Measurements from ENCODE around the gene VPS41. TPM values are rescaled to one million over a fixed set of nuclear protein-coding genes. Genes with fewer than 3 reads are reported as not detected.

VPS41 gene
- total and polyA plus RNA-seq, 4 donors, result 9.2 to 24.1 (median 16.1) TPM

GRCh38 chr7:38833329-38833728 is 75.7 kb downstream of the VPS41 start:
- peaks cover 0 to 2% (median 0%) of the 10 kb centered on the region in 4 donors for H3K4me1 ChIP-seq (ENCODE audit: control insufficient read depth in 4 of 4, insufficient read depth in 4 of 4, low read length in 3 of 4)
- H3K27me3 ChIP-seq (ENCODE audit: control insufficient read depth in 4 of 4, insufficient read depth in 4 of 4, low read length in 3 of 4), result no peaks in the 10 kb centered on the region
- no peak for DNase-seq (ENCODE audit: low spot score)
- no peak overlapping the region for H3K4me3 ChIP-seq (ENCODE audit: low read depth in 1 of 3, low read length in 3 of 3)
- H3K9ac ChIP-seq (ENCODE audit: low read depth in 1 of 2, low read length in 2 of 2), result no peak overlapping the region
- WGBS, result 73% methylated on average over 1 of the region's 1 CpG
- H3K9me3 ChIP-seq (ENCODE audit: control insufficient read depth in 4 of 4, low read length in 3 of 4), result no peaks in the 10 kb centered on the region
- no peak overlapping the region for H3K27ac ChIP-seq (ENCODE audit: low read depth in 1 of 2, low read length in 2 of 2)
- TF ChIP-seq NR2F2 (IDR thresholded peaks at IDR 0.05), result no peak
- TF ChIP-seq CTCF (IDR thresholded peaks at IDR 0.05; ENCODE audit: low read depth, low read length, missing input control), result no peak
- TF ChIP-seq RXRA (IDR thresholded peaks at IDR 0.05), result no peak
- no peak for TF ChIP-seq ATF3 (IDR thresholded peaks at IDR 0.05)
- no peak for TF ChIP-seq TAF1 (conservative IDR thresholded peaks at IDR 0.05)
- no peak for TF ChIP-seq SP1 (IDR thresholded peaks at IDR 0.05)
- no peak for TF ChIP-seq EGR1 (IDR thresholded peaks at IDR 0.05; ENCODE audit: low read depth in 2 of 2)
- no peak for TF ChIP-seq GABPA (IDR thresholded peaks at IDR 0.05 in 1 of 2, conservative IDR thresholded peaks at IDR 0.05 in 1 of 2)
- TF ChIP-seq FOXA1 (IDR thresholded peaks at IDR 0.05), result no peak
- TF ChIP-seq JUND (IDR thresholded peaks at IDR 0.05), result no peak
- TF ChIP-seq FOXA2 (IDR thresholded peaks at IDR 0.05), result no peak
- TF ChIP-seq HNF4G (IDR thresholded peaks at IDR 0.05), result no peak
- no peak for TF ChIP-seq REST (IDR thresholded peaks at IDR 0.05)
- no peak for TF ChIP-seq HNF4A (conservative IDR thresholded peaks at IDR 0.05)
- no peak for TF ChIP-seq YY1 (IDR thresholded peaks at IDR 0.05)
- TF ChIP-seq MAX (IDR thresholded peaks at IDR 0.05), result no peak
- TF ChIP-seq ZBTB33 (IDR thresholded peaks at IDR 0.05), result no peak
- TF ChIP-seq RAD21 (IDR thresholded peaks at IDR 0.05), result no peak
- H3K36me3 ChIP-seq (ENCODE audit: control insufficient read depth in 4 of 4, insufficient read depth in 3 of 4, low read depth in 1 of 4, low read length in 3 of 4), result no peaks in the 10 kb centered on the region

Data from liver (tissue), 9 donors.